Keratinocyte (primary cell): ENCODE data around the gene LVRN.

Experiments
- CTCF ChIP-seq, 3 experiments: IDR thresholded peaks in 1 of 3; conservative IDR thresholded peaks in 1 of 3; optimal IDR thresholded peaks in 1 of 3; 2 replicates in 2 of 3; 3 replicates in 1 of 3; pipeline versions ENCODE3 to v1.5.1; 2011; ENCODE audit warnings: low read length in 3 of 3, mild to moderate bottlenecking in 3 of 3, moderate library complexity in 2 of 3, control low read depth in 1 of 3, inconsistent platforms in 1 of 3; ENCODE audit not compliant: insufficient read depth in 2 of 3; ENCODE audit errors: extremely low read depth in 1 of 3
- EZH2 ChIP-seq: IDR thresholded peaks from one replicate; pipeline ENCODE4 v1.6.1; 2012; ENCODE audit warnings: inconsistent platforms, mild to moderate bottlenecking, low read length, moderate library complexity

GRCh38 chr5:116071211-116071610, 108.9 kb downstream of the LVRN start:
- TF ChIP-seq CTCF (optimal IDR thresholded peaks at IDR 0.05 in 1 of 3, IDR thresholded peaks at IDR 0.05 in 1 of 3, conservative IDR thresholded peaks at IDR 0.05 in 1 of 3; ENCODE audit: extremely low read depth in 1 of 3, insufficient read depth in 2 of 3, low read length in 3 of 3) (no peak), EZH2 (no peak)
